GM12878 (cell line): ENCODE data around the gene PLAC8L1. TPM values are rescaled to one million over a fixed set of nuclear protein-coding genes. Genes with fewer than 3 reads are reported as not detected.

Experiments used
- ATAC-seq: fragments of 200-7000 bp; cut with Tn5 transposase; 3 replicates; pipeline ENCODE4 v1.9.1; 2020; ENCODE audit warnings: mild to moderate bottlenecking, moderate library complexity
- BruUV-seq: library from RNA; stranded (reverse); fragments of 400-500 nt; replicated peaks from 2 replicates; lab custom pipeline; 2021; lab: Mats Ljungman, UMichigan
- CTCF ChIA-PET: fragments of 300-600 bp; sonication (Branson Sonifier 250); formaldehyde crosslinking; extraction: SDS; loops from one replicate; lab custom pipeline; 2021; ENCODE audit warnings: inconsistent platforms; lab: Yijun Ruan, JAX
- POLR2A ChIA-PET: fragments of 350-600 bp; formaldehyde crosslinking; extraction: SDS; loops from one replicate; lab custom pipeline; 2021; ENCODE audit warnings: inconsistent platforms; lab: Charles Lee
- RAD21 ChIA-PET: fragments of 300-600 bp; sonication (Branson Sonifier 250); formaldehyde crosslinking; loops from one replicate; lab custom pipeline; 2023; ENCODE audit warnings: antibody characterized with exemption; ENCODE audit not compliant: unreplicated experiment; lab: Charles Lee
- SMC1A ChIA-PET: fragments of 300-600 bp; sonication (Branson Sonifier 250); formaldehyde crosslinking; loops from one replicate; lab custom pipeline; 2023; ENCODE audit not compliant: unreplicated experiment, uncharacterized antibody; lab: Charles Lee
- DNase-seq: peaks from one replicate; pipeline ENCODE4 v3.0.0-alpha.2; 2011; ENCODE audit warnings: low read depth, low spot score
- FAIRE-seq: peaks from 3 replicates; lab custom pipeline; 2011; peaks lifted over from hg19 to GRCh38; lab: Jason Lieb, UNC
- H2AFZ ChIP-seq: 2 replicates; pipeline ENCODE4 v1.6.0; 2011; ENCODE audit warnings: low read depth, low read length, control low read depth; ENCODE audit not compliant: control insufficient read depth
- H3K27ac ChIP-seq: 2 replicates; pipeline ENCODE4 v1.5.1; 2011; ENCODE audit warnings: control low read depth; ENCODE audit not compliant: control insufficient read depth, insufficient read depth
- H3K27me3 ChIP-seq, 2 experiments: replicated peaks in 1 of 2; 2 replicates each; pipeline versions ENCODE4 v1.6.0 to v1.6.1; 2011; ENCODE audit warnings: low read length in 1 of 2; ENCODE audit not compliant: control insufficient read depth in 2 of 2, insufficient read depth in 2 of 2
- H3K36me3 ChIP-seq, 2 experiments: 2 replicates each; pipeline ENCODE4 v1.5.1; 2011; ENCODE audit warnings: low read length in 1 of 2; ENCODE audit not compliant: control insufficient read depth in 2 of 2, insufficient read depth in 2 of 2
- H3K4me1 ChIP-seq: 2 replicates; pipeline ENCODE4 v1.6.1; 2011; ENCODE audit warnings: mild to moderate bottlenecking, low read length, moderate library complexity, mixed read lengths; ENCODE audit not compliant: control insufficient read depth, insufficient read depth
- H3K4me2 ChIP-seq: 2 replicates; pipeline ENCODE4 v1.6.0; 2011; ENCODE audit warnings: control low read depth; ENCODE audit not compliant: control insufficient read depth, insufficient read depth
- H3K4me3 ChIP-seq: fragments of 200-600 bp; sonication (generic); 2 replicates; pipeline ENCODE4 v1.5.1; 2016
- H3K79me2 ChIP-seq: 2 replicates; pipeline ENCODE4 v1.6.0; 2011; ENCODE audit warnings: low read length; ENCODE audit not compliant: control insufficient read depth, insufficient read depth
- H3K9ac ChIP-seq: 2 replicates; pipeline ENCODE4 v1.8.0; 2011; ENCODE audit warnings: low read length, control low read depth, mixed read lengths; ENCODE audit not compliant: control insufficient read depth, insufficient read depth
- H3K9me3 ChIP-seq: replicated peaks from 3 replicates; pipeline ENCODE4 v1.5.1; 2011; ENCODE audit warnings: mild to moderate bottlenecking, low read length; ENCODE audit not compliant: control insufficient read depth, insufficient read depth
- H4K20me1 ChIP-seq: 2 replicates; pipeline ENCODE4 v1.6.0; 2011; ENCODE audit not compliant: control insufficient read depth, insufficient read depth
- CEBPZ ChIP-seq: fragments of 150-350 bp; IDR thresholded peaks from 2 replicates; pipeline ENCODE4 v1.6.1; 2016; ENCODE audit warnings: low read depth, low read length
- HDAC2 ChIP-seq: fragments of 200-600 bp; sonication (generic); IDR thresholded peaks from 2 replicates; pipeline ENCODE4 v1.6.1; 2017
- HSF1 ChIP-seq: fragments of 150-350 bp; IDR thresholded peaks from 2 replicates; pipeline ENCODE4 v1.6.1; 2014; ENCODE audit warnings: mild to moderate bottlenecking, low read depth, low read length
- JUNB ChIP-seq: IDR thresholded peaks from 2 replicates; pipeline ENCODE4 v1.6.1; 2016; ENCODE audit warnings: antibody characterized with exemption, mild to moderate bottlenecking
- KLF5 ChIP-seq: fragments of 450-650 bp; IDR thresholded peaks from 2 replicates; pipeline ENCODE4 v1.6.1; 2014; ENCODE audit warnings: mild to moderate bottlenecking; ENCODE audit not compliant: partially characterized antibody
- MXI1 ChIP-seq: fragments of 150-350 bp; IDR thresholded peaks from 2 replicates; pipeline ENCODE4 v1.6.1; 2011; ENCODE audit warnings: low read depth, mild to moderate bottlenecking, inconsistent platforms, low read length, improper control_type of control experiment
- PBX3 ChIP-seq: IDR thresholded peaks from 2 replicates; pipeline ENCODE4 v1.6.1; 2011; ENCODE audit warnings: mild to moderate bottlenecking, low read depth, low read length, moderate library complexity; ENCODE audit not compliant: insufficient replicate concordance
- TCF12 ChIP-seq: IDR thresholded peaks from 2 replicates; pipeline ENCODE4 v1.6.1; 2011; ENCODE audit warnings: low read depth, mild to moderate bottlenecking, low read length
- ZBTB4 ChIP-seq: fragments of 450-650 bp; formaldehyde crosslinking; IDR thresholded peaks from 2 replicates; pipeline ENCODE4 v1.4.0; 2022; ENCODE audit warnings: mild to moderate bottlenecking, moderate library complexity
- WGBS: methylation state at CpG from one replicate; pipeline ENCODE4 v1.1.6; 2016; ENCODE audit warnings: low lambda C conversion rate; ENCODE audit not compliant: insufficient replicate concordance, insufficient coverage; ENCODE audit errors: missing lambda C conversion rate; 5-methylcytosine and 5-hydroxymethylcytosine counted together
- in situ Hi-C: fragments of 300-500 bp; cut with MboI; formaldehyde crosslinking; loops from 9 replicates; pipeline ENCODE4 v1.14.3; 2018; ENCODE audit warnings: mixed read lengths
- intact Hi-C: fragments of 100-400 bp; cut with micrococcal nuclease; formaldehyde crosslinking; loops from one replicate; pipeline ENCODE4 v1.14.2; 2022; ENCODE audit not compliant: unreplicated experiment
- polyA plus RNA-seq, 11 experiments: library from polyadenylated mRNA; depleted of rRNA in 4 of 11; unstranded in 6 of 11; stranded (reverse) in 5 of 11; fragments of >200 nt; fragmentation: Nextera tagmentation in 4 of 11; fragmentation: Illumina TruSeq in 1 of 11; extraction: Ambion mirVana in 4 of 11; extraction: Trizol in 1 of 11; gene quantifications; 1 replicate in 1 of 11; 2 replicates in 10 of 11; pipeline versions ENCODE4 v1.2.1 to v1.2.3, GENCODE V29; 2011 to 2016; ENCODE audit warnings: inconsistent platforms in 2 of 11, missing spikeins in 2 of 11, low read depth in 1 of 11
- total RNA-seq, 4 experiments: library from RNA; depleted of rRNA in 3 of 4; stranded (reverse); fragments of >200 nt in 3 of 4; fragmentation: Illumina TruSeq in 1 of 4; extraction: Trizol in 1 of 4; gene quantifications; 2 replicates each; pipeline versions ENCODE4 v1.2.1 to v1.2.3, GENCODE V29; 2013 to 2021

PLAC8L1 gene
- total and polyA plus RNA-seq, 10 of the 15 experiments (the other 5 are each of a cell fraction or from before 2014, with no cell fraction given): 0.17 to 0.39 (median 0.24) TPM; not detected in 4

- Histone ChIP-seq H3K36me3 (peaks cover 0 to 6% of the 10 kb centered on the region in 2 experiments; a peak in 1 of 4 replicates), H3K4me2 (no peak overlapping the region), H4K20me1 (no peaks in the 10 kb centered on the region), H3K27me3 (no peaks in the 10 kb centered on the region), H3K79me2 (no peaks in the 10 kb centered on the region), H2AFZ (no peak overlapping the region), H3K4me3 (no peak overlapping the region), H3K9me3 (no peaks in the 10 kb centered on the region), H3K4me1 (no peaks in the 10 kb centered on the region), H3K9ac (no peak overlapping the region), H3K27ac (no peak overlapping the region)
- ChIA-PET CTCF (interaction anchor here (1.3 kb wide), 1 partner anchor 10 kb away, joined by 4 read pairs; no protein-coding TSS in a partner anchor), RAD21 (no interaction called here), POLR2A (no interaction called here), SMC1A (interaction anchor here (1.1 kb wide), 1 partner anchor 21 kb away, joined by 3 read pairs; no protein-coding TSS in a partner anchor)
- 78% methylated on average over 1 of the region's 1 CpG for WGBS
- no peak for FAIRE-seq
- no peak for ATAC-seq
- BruUV-seq: no TSS peak
- intact Hi-C loops: no loop called here
- no peak for DNase-seq
- in situ Hi-C loops: no loop called here
- no peak for TF ChIP-seq HDAC2
- no peak for TF ChIP-seq KLF5
- no peak for TF ChIP-seq MXI1
- no peak for TF ChIP-seq TCF12
- TF ChIP-seq CEBPZ: no peak
- no peak for TF ChIP-seq HSF1
- no peak for TF ChIP-seq JUNB
- no peak for TF ChIP-seq PBX3
- no peak for TF ChIP-seq ZBTB4
Observed at GRCh38 chr5:146109379-146109778, 4.0 kb upstream of the PLAC8L1 start.
